Transverse colon (tissue), 4 donors: ENCODE data around the gene MTPN.

ENCODE experiments used
- EP300 ChIP-seq: sonication (generic); formaldehyde crosslinking; IDR thresholded peaks from one replicate; pipeline ENCODE4 v1.6.1; 2017; ENCODE audit warnings: antibody characterized with exemption, low read depth
- POLR2A ChIP-seq: fragments of 450-650 bp; IDR thresholded peaks from one replicate; pipeline ENCODE4 v1.6.1; 2016; ENCODE audit warnings: antibody characterized with exemption, mild to moderate bottlenecking, moderate library complexity
- POLR2AphosphoS5 ChIP-seq, 3 donors: sonication (generic); formaldehyde crosslinking; IDR thresholded peaks; one replicate each; pipeline ENCODE4 v1.6.1; 2016; ENCODE audit warnings: antibody characterized with exemption in 3 of 3
- TF ChIP-seq, protein P1 (sequence below), 5 experiments: fragments of 200-600 bp in 3 of 5; fragments of 450-650 bp in 2 of 5; sonication (generic) in 3 of 5; IDR thresholded peaks; 1 replicate in 2 of 5; 2 replicates in 3 of 5; pipeline ENCODE4 v1.5.1; 2016 to 2017; ENCODE audit warnings: antibody characterized with exemption in 5 of 5, inconsistent platforms in 3 of 5, mild to moderate bottlenecking in 2 of 5, moderate library complexity in 1 of 5

- TF ChIP-seq, protein P1, sequence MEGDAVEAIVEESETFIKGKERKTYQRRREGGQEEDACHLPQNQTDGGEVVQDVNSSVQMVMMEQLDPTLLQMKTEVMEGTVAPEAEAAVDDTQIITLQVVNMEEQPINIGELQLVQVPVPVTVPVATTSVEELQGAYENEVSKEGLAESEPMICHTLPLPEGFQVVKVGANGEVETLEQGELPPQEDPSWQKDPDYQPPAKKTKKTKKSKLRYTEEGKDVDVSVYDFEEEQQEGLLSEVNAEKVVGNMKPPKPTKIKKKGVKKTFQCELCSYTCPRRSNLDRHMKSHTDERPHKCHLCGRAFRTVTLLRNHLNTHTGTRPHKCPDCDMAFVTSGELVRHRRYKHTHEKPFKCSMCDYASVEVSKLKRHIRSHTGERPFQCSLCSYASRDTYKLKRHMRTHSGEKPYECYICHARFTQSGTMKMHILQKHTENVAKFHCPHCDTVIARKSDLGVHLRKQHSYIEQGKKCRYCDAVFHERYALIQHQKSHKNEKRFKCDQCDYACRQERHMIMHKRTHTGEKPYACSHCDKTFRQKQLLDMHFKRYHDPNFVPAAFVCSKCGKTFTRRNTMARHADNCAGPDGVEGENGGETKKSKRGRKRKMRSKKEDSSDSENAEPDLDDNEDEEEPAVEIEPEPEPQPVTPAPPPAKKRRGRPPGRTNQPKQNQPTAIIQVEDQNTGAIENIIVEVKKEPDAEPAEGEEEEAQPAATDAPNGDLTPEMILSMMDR (IDR thresholded peaks at IDR 0.05) = no peak
- TF ChIP-seq EP300 = no peak
- TF ChIP-seq POLR2AphosphoS5 (IDR thresholded peaks at IDR 0.05) = no peak
- TF ChIP-seq POLR2A = no peak
These were observed 2.4 kb upstream of the MTPN start for GRCh38 chr7:135979471-135980011.
